Colon (tissue), 2 donors: ENCODE results near the gene GRIK2.

ENCODE experiments used
- FAIRE-seq: peaks from 2 replicates; lab custom pipeline; 2012; peaks lifted over from hg19 to GRCh38; lab: Jason Lieb, UNC
- donor health status: control.
- donor health status: control.

GRIK2 gene

GRCh38 chr6:101539510-101540245 lies 146.2 kb downstream of the GRIK2 start:
- no peak for FAIRE-seq

- FAIRE-seq, result no peak
These were observed 148.4 kb downstream of the GRIK2 start for GRCh38 chr6:101541894-101542293.

GRCh38 chr6:101543796-101544195 lies 150.3 kb downstream of the GRIK2 start:
- FAIRE-seq, result no peak

GRCh38 chr6:101544286-101544685 lies 150.8 kb downstream of the GRIK2 start:
- FAIRE-seq, result no peak

- no peak for FAIRE-seq
These were observed 151.7 kb downstream of the GRIK2 start for GRCh38 chr6:101545191-101545590.

- no peak for FAIRE-seq
These were observed 156.9 kb downstream of the GRIK2 start for GRCh38 chr6:101550451-101550850.

GRCh38 chr6:101554231-101554630 lies 160.7 kb downstream of the GRIK2 start:
- FAIRE-seq, result no peak

GRCh38 chr6:101558712-101559111 lies 165.2 kb downstream of the GRIK2 start:
- FAIRE-seq, result no peak

- no peak for FAIRE-seq
These were observed 179.1 kb downstream of the GRIK2 start for GRCh38 chr6:101572627-101573026.

- peak; percentile 87 for FAIRE-seq
These were observed 183.6 kb downstream of the GRIK2 start for GRCh38 chr6:101577091-101577490.

GRCh38 chr6:101578306-101578705 lies 184.8 kb downstream of the GRIK2 start:
- FAIRE-seq, result no peak

- FAIRE-seq, result no peak
These were observed 189.3 kb downstream of the GRIK2 start for GRCh38 chr6:101582792-101583191.

GRCh38 chr6:101585501-101585900 lies 192.0 kb downstream of the GRIK2 start:
- no peak for FAIRE-seq

- FAIRE-seq, result no peak
These were observed 194.8 kb downstream of the GRIK2 start for GRCh38 chr6:101588343-101588742.

GRCh38 chr6:101595276-101595675 lies 201.8 kb downstream of the GRIK2 start:
- no peak for FAIRE-seq

- no peak for FAIRE-seq
These were observed 204.2 kb downstream of the GRIK2 start for GRCh38 chr6:101597693-101598092.

GRCh38 chr6:101605426-101605825 lies 211.9 kb downstream of the GRIK2 start:
- no peak for FAIRE-seq

GRCh38 chr6:101605874-101606273 lies 212.4 kb downstream of the GRIK2 start:
- FAIRE-seq, result no peak

- no peak for FAIRE-seq
These were observed 213.7 kb downstream of the GRIK2 start for GRCh38 chr6:101607111-101607690.

GRCh38 chr6:101608703-101609102 lies 215.2 kb downstream of the GRIK2 start:
- FAIRE-seq, result no peak

- FAIRE-seq, result no peak
These were observed 220.0 kb downstream of the GRIK2 start for GRCh38 chr6:101613556-101613955.

- no peak for FAIRE-seq
These were observed 221.3 kb downstream of the GRIK2 start for GRCh38 chr6:101614774-101615173.

- FAIRE-seq, result no peak
These were observed 232.8 kb downstream of the GRIK2 start for GRCh38 chr6:101626269-101626668.

GRCh38 chr6:101630941-101631340 lies 237.4 kb downstream of the GRIK2 start:
- FAIRE-seq, result no peak
